ENCODE results near the gene CEP89. TPM values are rescaled to one million over a fixed set of nuclear protein-coding genes. Genes with fewer than 3 reads are reported as not detected.

CEP89 gene
- total RNA-seq, 1 experiment from 2014 or later = 27.6 TPM

DNA sequence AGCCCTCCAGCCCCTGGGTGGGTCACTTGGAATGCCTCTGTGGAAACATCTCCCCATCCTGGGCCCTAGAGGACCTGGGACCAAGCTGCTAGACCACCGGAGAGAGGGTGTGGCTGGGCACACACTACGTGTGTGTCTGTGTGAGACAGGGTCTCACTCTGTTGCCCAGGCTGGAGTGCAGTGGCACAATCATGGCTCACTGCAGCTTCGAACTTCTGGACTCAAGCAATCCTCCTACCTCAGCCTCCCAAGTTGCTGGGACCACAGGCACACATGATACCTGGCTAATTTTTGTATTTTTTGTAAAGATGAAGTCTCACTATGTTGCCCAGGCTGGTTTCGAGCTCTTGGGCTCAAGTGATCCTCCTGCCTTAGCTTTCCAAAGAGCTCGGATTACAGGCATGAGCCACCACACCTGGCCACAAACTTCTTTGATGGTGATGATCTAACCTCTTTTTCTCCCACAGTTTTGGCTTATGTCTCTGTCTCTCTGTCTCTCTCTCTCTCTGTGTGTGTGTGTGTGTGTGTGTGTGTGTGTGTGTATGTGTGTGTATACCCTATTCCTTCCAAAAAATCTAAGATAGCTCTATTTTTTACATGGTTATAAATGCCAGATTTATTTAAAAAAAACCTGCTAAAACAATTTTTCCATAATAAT lies 70.1 kb downstream of the CEP89 start:
- H3K9me3 ChIP-seq (ENCODE audit: control insufficient read depth in 1 of 2, insufficient read depth in 1 of 2, low read depth in 1 of 2, low read length in 2 of 2) = no peaks in the 10 kb centered on the region
- ChIA-PET POLR2A (no interaction called here), RAD21 (ENCODE audit: low non-redundant PET in 1 of 2, low total read pairs in 2 of 2, uncharacterized antibody in 2 of 2, unreplicated experiment in 2 of 2) (interaction anchor here in 1 of 2 experiments (0.6 kb wide), 1 partner anchor 215 kb away, joined by 6 read pairs; no protein-coding TSS in a partner anchor), CTCF (no interaction called here)
- no peak overlapping the region for H3K4me3 ChIP-seq (replicated peaks in 1 of 2; ENCODE audit: low read depth in 1 of 2, low read length in 2 of 2)
- no peak overlapping the region for H3K4me2 ChIP-seq (ENCODE audit: low read length)
- peaks cover 2 to 3% of the 10 kb centered on the region in 2 experiments; a peak in 1 of 4 replicates for H3K36me3 ChIP-seq (ENCODE audit: control insufficient read depth in 1 of 2, insufficient read depth in 2 of 2, low read length in 2 of 2)
- H3K79me2 ChIP-seq (ENCODE audit: insufficient read depth, low read length) = no peaks in the 10 kb centered on the region
- no TSS peak for BruUV-seq (replicated peaks)
- no peak overlapping the region for H2AFZ ChIP-seq (ENCODE audit: low read depth, low read length, poor library complexity, severe bottlenecking)
- TF ChIP-seq SP1 (IDR thresholded peaks at IDR 0.05; ENCODE audit: low read depth) (no peak), ZBTB33 (IDR thresholded peaks at IDR 0.05; ENCODE audit: extremely low read depth, insufficient replicate concordance, low read length) (no peak), EZH2 (IDR thresholded peaks at IDR 0.05) (no peak), MAX (IDR thresholded peaks at IDR 0.05) (no peak), FOSL1 (IDR thresholded peaks at IDR 0.05; ENCODE audit: low read depth) (no peak), POLR2A (IDR thresholded peaks at IDR 0.05; ENCODE audit: borderline replicate concordance, extremely low read depth, insufficient read depth, insufficient read length) (no peak)
- no peaks in the 10 kb centered on the region for H3K9me2 ChIP-seq (ENCODE audit: insufficient read depth)
- H3K9ac ChIP-seq (ENCODE audit: low read length) = no peak overlapping the region
- no peak overlapping the region for H3K27ac ChIP-seq (ENCODE audit: low read depth, low read length)
- intact Hi-C loops (cut with micrococcal nuclease) = no loop called here
- H4K20me1 ChIP-seq (ENCODE audit: insufficient read depth) = no peaks in the 10 kb centered on the region
- H3K27me3 ChIP-seq (ENCODE audit: insufficient read depth, low read length) = no peaks in the 10 kb centered on the region
- DNase-seq (ENCODE audit: low read depth, low spot score) (no peak), ATAC-seq (no peak; the same call in 1 of the 2 replicates)
- peaks cover 9 to 14% of the 10 kb centered on the region in 2 experiments for H3K4me1 ChIP-seq (ENCODE audit: control insufficient read depth in 1 of 2, insufficient read depth in 2 of 2, low read length in 2 of 2)

Measured in HCT116 (cell line).